HG02981 (cell line): ENCODE measurements around the gene SMAD7.

Source experiments
- ATAC-seq: cut with Tn5 transposase; IDR thresholded peaks from one replicate; pipeline ENCODE4 v1.9.1; 2021; ENCODE audit warnings: mild to moderate bottlenecking, moderate library complexity; ENCODE audit not compliant: unreplicated experiment

The SMAD7 gene

DNA sequence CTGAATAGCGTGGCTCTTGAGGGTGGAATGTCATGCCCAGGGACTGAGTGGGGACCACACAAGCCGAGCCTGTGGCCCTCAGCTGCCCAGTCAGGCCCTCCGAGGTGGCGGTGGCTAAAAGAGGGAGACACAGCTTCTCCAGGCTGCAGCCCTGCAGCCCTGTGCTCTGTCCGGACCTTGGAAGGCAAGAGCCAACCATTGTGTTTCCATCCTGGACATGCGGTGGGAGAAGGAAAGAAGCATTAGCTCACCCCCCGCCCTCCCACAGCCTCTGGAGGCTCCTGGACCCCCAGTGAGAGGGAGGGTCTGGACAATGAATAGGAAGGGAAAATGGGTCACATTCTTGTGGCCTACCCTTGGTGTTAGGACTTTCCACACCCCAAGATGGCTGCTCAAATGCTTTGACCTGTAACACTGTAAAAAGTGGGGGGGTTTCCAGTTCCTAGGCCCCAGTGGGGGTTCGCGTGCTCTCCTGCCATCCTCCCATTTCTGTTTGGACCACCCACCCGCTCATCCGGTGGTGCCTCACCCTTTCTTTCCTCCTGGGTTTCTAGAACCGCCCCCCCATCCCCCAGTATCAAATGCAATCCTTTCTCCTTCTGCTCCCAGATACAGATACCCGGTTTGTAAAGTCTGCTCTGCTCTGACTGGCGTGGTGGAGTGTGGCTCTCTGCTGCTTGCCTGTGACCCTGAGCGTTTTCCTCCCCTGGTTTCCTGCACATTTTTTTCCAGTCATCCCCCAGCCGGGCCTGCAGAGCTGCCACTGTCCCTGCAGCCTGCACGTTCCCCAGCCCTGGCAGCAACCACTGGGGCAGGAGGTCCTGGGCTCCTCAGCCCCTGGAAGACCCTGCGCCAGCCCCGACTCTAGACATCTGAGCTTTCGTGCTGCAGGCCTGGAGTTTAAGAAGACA is 36.3 kb upstream of the SMAD7 start:
- no peak for ATAC-seq

GRCh38 chr18:48985161-48985560 is 34.4 kb upstream of the SMAD7 start:
- no peak for ATAC-seq

- no peak for ATAC-seq
These were observed 33.1 kb upstream of the SMAD7 start for GRCh38 chr18:48983793-48984437.

DNA sequence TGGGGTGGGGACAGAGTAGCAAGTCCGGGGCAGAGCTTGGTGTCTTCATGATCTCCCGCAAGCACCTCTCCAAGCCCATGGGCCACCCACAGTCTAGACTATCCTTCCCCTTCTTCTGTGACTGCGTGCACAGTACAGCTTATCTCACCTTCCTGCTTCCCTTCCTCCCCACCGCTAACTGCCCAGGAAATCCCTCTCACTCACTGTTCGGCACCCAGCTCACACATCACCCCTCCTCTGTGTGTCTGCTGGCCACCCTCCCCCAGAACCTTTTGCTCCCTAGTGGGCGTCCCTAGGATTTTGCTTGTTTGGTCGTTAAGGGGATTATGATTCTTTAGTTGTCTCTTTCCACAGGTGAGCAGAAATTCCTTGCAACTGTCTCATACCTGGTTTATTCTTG is 31.5 kb upstream of the SMAD7 start:
- ATAC-seq: no peak

GRCh38 chr18:48979944-48980890 is 29.5 kb upstream of the SMAD7 start:
- ATAC-seq: no peak

DNA sequence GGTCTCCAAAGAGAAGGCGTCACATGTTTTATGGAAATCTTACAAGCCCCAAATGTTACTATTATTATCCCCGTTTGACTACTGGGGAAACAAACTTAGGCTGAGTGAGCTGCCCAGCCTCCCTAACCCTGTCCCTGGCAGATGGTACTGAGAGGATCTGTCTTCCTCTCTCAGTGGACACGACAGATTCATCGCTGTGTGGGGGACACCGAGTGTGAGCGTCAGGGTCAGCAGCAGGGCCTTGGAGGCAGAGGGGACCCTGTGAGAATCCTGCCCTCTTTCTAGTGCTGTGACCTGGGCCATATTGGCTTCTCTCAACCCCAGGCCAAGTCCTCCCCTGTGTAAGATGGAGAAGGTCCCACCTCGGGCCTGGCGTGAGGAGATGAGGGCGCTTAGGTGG is 27.1 kb upstream of the SMAD7 start:
- no peak for ATAC-seq

DNA sequence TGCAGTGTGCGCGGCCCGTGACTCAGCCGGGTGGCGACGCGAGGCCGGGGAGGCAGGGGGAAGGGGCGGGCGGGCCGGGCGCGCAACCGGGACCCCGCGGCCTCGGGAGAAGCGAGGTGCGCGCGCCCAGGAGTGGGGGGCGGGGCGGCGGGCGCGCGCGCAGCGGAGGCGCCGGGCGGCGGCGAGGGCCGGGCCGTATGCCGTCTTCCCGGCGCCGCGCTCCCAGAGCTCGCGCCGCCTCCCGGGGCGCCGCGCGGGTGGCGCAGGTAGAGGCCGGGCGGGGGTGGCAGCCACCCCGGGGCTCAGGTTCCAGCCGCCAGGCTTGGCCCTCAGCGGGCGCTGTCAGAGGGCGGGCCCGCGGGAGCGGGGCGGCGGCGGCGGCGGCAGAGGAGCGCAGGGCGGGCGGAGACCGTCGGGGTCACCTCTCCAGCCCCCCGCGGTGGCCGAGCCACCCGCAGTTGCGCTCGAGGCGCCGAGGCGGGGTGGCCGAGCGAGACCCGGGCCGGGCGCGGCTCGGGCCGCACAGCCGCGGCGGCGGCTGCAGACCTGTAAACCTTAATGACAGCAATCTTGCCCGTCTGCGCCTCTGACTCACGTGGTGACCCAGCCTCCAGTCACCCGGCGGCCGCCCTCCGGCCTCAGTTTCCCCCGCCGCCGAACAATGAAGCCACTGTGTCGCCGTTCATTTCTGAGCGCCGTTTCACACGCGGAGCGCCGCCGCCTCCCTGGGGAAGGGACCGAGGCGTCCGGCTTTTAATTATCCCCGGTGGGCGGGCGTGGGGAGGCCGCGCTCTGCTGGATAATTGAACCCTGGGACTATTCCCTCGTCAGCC is 25.3 kb upstream of the SMAD7 start:
- ATAC-seq: peak; percentile 57

- peak; percentile 6 for ATAC-seq
These were observed 24.5 kb upstream of the SMAD7 start for GRCh38 chr18:48975120-48975816.

DNA sequence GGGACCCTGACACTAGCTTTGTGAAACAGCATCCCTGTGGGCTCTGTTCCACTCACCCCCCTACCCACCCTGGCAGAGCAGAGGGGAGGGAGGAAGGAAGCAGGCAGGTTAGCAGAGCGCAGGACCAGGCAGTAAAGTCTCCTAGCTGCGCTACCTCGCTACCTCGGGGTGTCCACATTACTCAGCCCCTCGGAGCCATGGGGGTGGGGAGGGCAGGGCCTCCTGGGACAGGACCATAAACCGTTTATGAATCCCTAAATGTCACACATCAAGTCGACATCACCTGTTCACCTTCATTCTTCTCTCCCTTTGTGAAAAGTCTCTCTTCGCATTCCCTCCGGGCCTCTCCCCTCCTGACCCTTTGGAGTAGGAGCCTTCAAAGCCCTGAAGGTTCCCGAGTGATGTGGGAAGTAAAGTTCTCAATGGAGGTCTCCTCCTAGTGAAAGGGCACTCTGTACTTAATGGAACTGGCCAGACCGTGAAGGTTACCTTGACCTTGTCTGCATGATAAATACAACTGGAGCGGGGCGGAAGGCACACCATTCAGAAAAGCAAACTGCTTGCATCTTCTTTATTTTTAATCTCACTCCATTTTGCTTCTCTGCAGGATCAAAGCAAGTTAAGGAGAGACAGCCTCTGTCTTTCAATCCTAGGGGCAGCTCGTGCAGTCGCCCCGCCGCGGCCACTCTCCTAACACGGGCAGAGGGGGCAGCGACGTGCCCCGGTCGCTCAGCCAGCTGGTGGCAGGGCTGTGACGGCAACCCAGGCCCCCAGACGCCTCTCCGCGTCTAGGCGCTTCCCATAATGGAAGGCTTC is 23.7 kb upstream of the SMAD7 start:
- no peak for ATAC-seq

- no peak for ATAC-seq
These were observed 23.0 kb upstream of the SMAD7 start for GRCh38 chr18:48973731-48974130.

GRCh38 chr18:48968412-48969215 is 17.8 kb upstream of the SMAD7 start:
- ATAC-seq: no peak

DNA sequence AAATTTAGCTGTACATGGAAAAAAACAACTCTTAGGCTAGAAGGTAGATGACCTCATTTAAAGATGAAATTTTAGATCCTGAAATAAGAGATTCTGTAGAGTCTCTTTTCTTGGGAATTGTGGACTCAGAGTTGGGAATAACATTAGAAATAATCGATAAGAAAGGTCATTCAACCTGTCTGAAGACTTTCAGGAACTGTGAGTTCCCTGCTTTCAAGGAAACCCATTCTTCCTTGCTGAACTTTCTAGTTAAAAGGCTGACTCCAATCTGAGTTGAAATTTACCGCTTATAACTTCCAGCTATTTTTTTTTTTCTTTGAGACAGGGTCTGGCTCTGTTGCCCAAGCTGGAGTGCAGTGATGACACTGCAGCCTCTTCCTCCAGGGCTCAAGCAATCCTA is 16.8 kb upstream of the SMAD7 start:
- ATAC-seq: no peak

- ATAC-seq: no peak
These were observed 15.8 kb upstream of the SMAD7 start for GRCh38 chr18:48966523-48966922.

- no peak for ATAC-seq
These were observed 13.1 kb upstream of the SMAD7 start for GRCh38 chr18:48963586-48964470.

- no peak for ATAC-seq
These were observed 12.3 kb upstream of the SMAD7 start for GRCh38 chr18:48962994-48963561.

DNA sequence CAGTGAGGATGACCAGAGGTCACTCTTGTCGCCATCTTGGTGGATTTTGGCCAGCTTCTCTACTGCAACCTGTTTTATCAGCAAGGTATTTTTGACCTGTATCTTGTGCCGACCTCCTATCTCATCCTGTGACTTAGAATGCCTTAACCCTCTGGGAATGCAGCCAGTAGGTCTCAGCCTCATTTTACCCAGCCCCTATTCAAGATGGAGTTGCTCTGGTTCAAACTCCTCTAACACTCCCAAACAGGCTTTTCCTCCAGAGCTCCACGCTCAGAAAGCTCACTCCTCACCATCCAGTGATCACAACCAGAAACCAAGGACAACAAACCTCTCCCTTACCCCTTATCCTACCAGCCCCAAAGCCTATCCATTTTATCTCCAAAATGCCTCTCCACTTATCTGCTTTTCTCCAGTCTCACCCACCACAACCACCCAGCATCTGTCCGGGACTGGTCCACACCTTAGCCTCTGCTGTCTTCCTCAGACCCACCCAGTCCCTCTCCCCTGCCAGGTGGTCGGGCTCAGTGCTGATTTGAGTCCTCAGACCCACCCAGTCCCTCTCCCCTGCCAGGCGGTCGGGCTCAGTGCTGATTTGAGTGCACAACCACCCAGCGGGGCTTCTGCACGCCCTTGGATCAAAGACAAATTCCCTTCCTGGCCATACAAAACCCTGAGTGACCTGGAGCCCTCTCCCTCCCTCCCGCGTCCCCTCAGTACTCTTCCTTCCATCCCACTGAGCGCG is 11.7 kb upstream of the SMAD7 start:
- ATAC-seq: no peak
